HG02981 (cell line): ENCODE measurements around the gene TMEM272.
"Not testable (repeated sequence)": the region's sequence is repeated elsewhere in the genome, so short reads cannot be mapped to it uniquely, and the experiment has no call there.

ENCODE experiments used
- ATAC-seq: cut with Tn5 transposase; IDR thresholded peaks from one replicate; pipeline ENCODE4 v1.9.1; 2021; ENCODE audit warnings: mild to moderate bottlenecking, moderate library complexity; ENCODE audit not compliant: unreplicated experiment

TMEM272 gene

GRCh38 chr13:51826606-51827005 lies 18.4 kb downstream of the TMEM272 start:
- ATAC-seq, result no peak

GRCh38 chr13:51825681-51826254 lies 19.2 kb downstream of the TMEM272 start:
- no peak for ATAC-seq

- ATAC-seq, result no peak
Observed at GRCh38 chr13:51825165-51825592, 19.8 kb downstream of the TMEM272 start.

- not testable (repeated sequence) for ATAC-seq
Observed at GRCh38 chr13:51824712-51825111, 20.3 kb downstream of the TMEM272 start.

GRCh38 chr13:51823863-51824262 lies 21.1 kb downstream of the TMEM272 start:
- no peak for ATAC-seq

GRCh38 chr13:51823359-51823758 lies 21.6 kb downstream of the TMEM272 start:
- no peak for ATAC-seq

GRCh38 chr13:51822106-51822815 lies 22.7 kb downstream of the TMEM272 start:
- ATAC-seq, result no peak

GRCh38 chr13:51821606-51822005 lies 23.4 kb downstream of the TMEM272 start:
- ATAC-seq, result no peak

GRCh38 chr13:51820016-51820597 lies 24.9 kb downstream of the TMEM272 start:
- no peak for ATAC-seq

- no peak for ATAC-seq
Observed at GRCh38 chr13:51819544-51819943, 25.4 kb downstream of the TMEM272 start.

GRCh38 chr13:51818781-51819511 lies 26.0 kb downstream of the TMEM272 start:
- no peak for ATAC-seq

GRCh38 chr13:51818276-51818675 lies 26.7 kb downstream of the TMEM272 start:
- ATAC-seq, result no peak

- no peak for ATAC-seq
Observed at GRCh38 chr13:51817717-51818116, 27.3 kb downstream of the TMEM272 start.

GRCh38 chr13:51816604-51817249 lies 28.2 kb downstream of the TMEM272 start:
- ATAC-seq, result no peak

GRCh38 chr13:51815848-51816247 lies 29.1 kb downstream of the TMEM272 start:
- no peak for ATAC-seq

- peak; percentile 71 for ATAC-seq
Observed at GRCh38 chr13:51814825-51815650, 29.9 kb downstream of the TMEM272 start.

GRCh38 chr13:51814071-51814470 lies 30.9 kb downstream of the TMEM272 start:
- no peak for ATAC-seq

- no peak for ATAC-seq
Observed at GRCh38 chr13:51811920-51812451, 33.0 kb downstream of the TMEM272 start.

GRCh38 chr13:51811046-51811445 lies 33.9 kb downstream of the TMEM272 start:
- no peak for ATAC-seq

GRCh38 chr13:51808811-51809210 lies 36.2 kb downstream of the TMEM272 start:
- no peak for ATAC-seq
